SW 1271 (cell line): Measurements from ENCODE around the gene INSC.

Experiments used
- DNase-seq, 2 experiments: peaks; one replicate each; lab custom pipeline; 2025; lab: John Stamatoyannopoulos, UW

INSC gene

DNA sequence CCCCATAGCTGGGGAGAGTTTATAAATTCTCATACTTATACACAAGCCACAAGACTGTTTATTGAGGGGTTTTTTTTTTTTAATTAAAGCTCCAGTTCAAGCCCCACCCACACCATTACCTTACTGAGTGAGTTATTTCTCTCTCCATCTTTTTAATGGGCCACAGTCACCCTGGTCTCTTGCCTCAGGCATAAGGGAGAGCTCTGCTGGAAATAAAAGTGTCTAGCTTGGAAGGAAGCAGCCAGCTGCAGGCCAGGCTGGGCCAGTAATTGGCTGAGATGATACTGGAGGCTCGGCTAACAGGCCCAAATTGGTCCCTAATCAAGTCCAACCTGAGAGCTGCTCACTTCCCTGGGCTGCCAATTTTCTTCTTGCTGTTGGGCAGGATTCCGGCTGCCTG lies 174.1 kb downstream of the INSC start:
- DNase-seq: no peak

GRCh38 chr11:15289723-15290122 lies 175.0 kb downstream of the INSC start:
- no peak for DNase-seq

- no peak for DNase-seq
Observed at GRCh38 chr11:15291885-15292284, 177.2 kb downstream of the INSC start.

DNA sequence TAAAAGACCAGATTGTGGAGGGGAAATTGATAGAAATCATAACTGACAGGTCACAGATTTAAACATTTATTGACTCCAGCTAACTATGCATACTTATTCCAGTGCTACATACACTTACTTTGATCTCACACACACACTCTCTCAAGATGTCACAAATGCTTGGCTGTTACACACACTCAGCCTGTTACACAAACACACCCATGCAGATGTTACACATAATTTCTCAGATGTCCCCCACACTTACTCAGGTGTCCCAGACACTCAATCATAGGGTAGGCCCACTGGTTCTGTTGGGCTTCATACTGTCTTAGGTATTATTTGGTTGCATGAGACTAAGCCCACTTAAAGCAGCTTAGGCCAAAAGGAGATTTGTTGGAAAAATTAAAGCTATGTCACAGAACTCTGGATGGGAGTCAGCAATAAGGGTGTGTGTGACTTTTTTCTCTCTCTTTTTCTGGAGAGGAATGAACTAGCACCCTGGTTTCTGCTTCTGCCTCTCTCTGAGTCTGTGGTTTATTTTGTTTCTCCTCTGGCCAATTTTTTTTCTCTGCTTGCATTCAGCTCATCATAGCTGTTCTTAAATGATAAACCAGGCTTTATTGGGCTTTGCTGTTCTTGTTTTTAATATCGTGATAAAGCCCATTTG lies 179.4 kb downstream of the INSC start:
- no peak for DNase-seq

GRCh38 chr11:15295695-15296094 lies 181.0 kb downstream of the INSC start:
- DNase-seq: no peak
